Measurements from ENCODE around the gene CFP.

CFP gene

GRCh38 chrX:47577424-47577823 is 52.3 kb downstream of the CFP start:
- Histone ChIP-seq H3K27me3 (no peaks in the 10 kb centered on the region), H3K4me3 (no peak overlapping the region), H3K36me3 (no peaks in the 10 kb centered on the region), H3K9me3 (no peaks in the 10 kb centered on the region), H3K4me1 (peaks cover 0 to 27% (median 14%) of the 10 kb centered on the region in 4 donors), H3K27ac (no peak overlapping the region)
- no peak for DNase-seq
- intact Hi-C loops (cut with DNase I; ENCODE audit: low total_unique reads): no loop called here
- TF ChIP-seq CTCF (IDR thresholded peaks at IDR 0.05): no peak

GRCh38 chrX:47576021-47576898 is 53.5 kb downstream of the CFP start:
- no peak for DNase-seq
- no peak for TF ChIP-seq CTCF (IDR thresholded peaks at IDR 0.05)
- Histone ChIP-seq H3K27me3 (no peaks in the 10 kb centered on the region), H3K4me1 (peaks cover 0 to 23% (median 14%) of the 10 kb centered on the region in 4 donors), H3K36me3 (peaks cover 4 to 7% (median 6%) of the 10 kb centered on the region in 3 donors), H3K9me3 (no peaks in the 10 kb centered on the region), H3K27ac (no peak overlapping the region), H3K4me3 (no peak overlapping the region)
- intact Hi-C loops (cut with DNase I; ENCODE audit: low total_unique reads): no loop called here

GRCh38 chrX:47574547-47575301 is 55.0 kb downstream of the CFP start:
- Histone ChIP-seq H3K4me1 (peaks cover 0 to 23% (median 14%) of the 10 kb centered on the region in 4 donors), H3K9me3 (no peaks in the 10 kb centered on the region), H3K27ac (peak overlapping the region; percentile 70 to 72), H3K36me3 (peaks cover 4 to 21% (median 10%) of the 10 kb centered on the region in 3 donors), H3K4me3 (peak overlapping the region; percentile 38 to 44), H3K27me3 (no peaks in the 10 kb centered on the region)
- intact Hi-C loops (cut with DNase I; ENCODE audit: low total_unique reads): no loop called here
- TF ChIP-seq CTCF (IDR thresholded peaks at IDR 0.05): no peak
- no peak for DNase-seq

GRCh38 chrX:47574076-47574546 is 55.6 kb downstream of the CFP start:
- Histone ChIP-seq H3K9me3 (no peaks in the 10 kb centered on the region), H3K27me3 (no peaks in the 10 kb centered on the region), H3K27ac (peak overlapping the region; percentile 70 to 72), H3K4me3 (peak overlapping the region; percentile 38 to 44), H3K4me1 (peaks cover 0 to 23% (median 14%) of the 10 kb centered on the region in 4 donors), H3K36me3 (peaks cover 6 to 28% (median 16%) of the 10 kb centered on the region in 3 donors)
- intact Hi-C loops (cut with DNase I; ENCODE audit: low total_unique reads): no loop called here
- TF ChIP-seq CTCF (IDR thresholded peaks at IDR 0.05): no peak
- no peak for DNase-seq

GRCh38 chrX:47573341-47574075 is 56.2 kb downstream of the CFP start:
- peak overlapping the region; percentile 38 to 44 for H3K4me3 ChIP-seq
- peak overlapping the region; percentile 70 to 72 for H3K27ac ChIP-seq
- peaks cover 12 to 34% (median 22%) of the 10 kb centered on the region in 3 donors for H3K36me3 ChIP-seq
- no peaks in the 10 kb centered on the region for H3K27me3 ChIP-seq
- peak in 1 of 2 donors; percentile 38 for DNase-seq
- no peaks in the 10 kb centered on the region for H3K9me3 ChIP-seq
- no peak for TF ChIP-seq CTCF (IDR thresholded peaks at IDR 0.05)
- intact Hi-C loops (cut with DNase I; ENCODE audit: low total_unique reads): no loop called here
- peaks cover 0 to 23% (median 14%) of the 10 kb centered on the region in 4 donors for H3K4me1 ChIP-seq
